Osteoblast (primary cell): ENCODE results near the gene MEP1A. TPM values are rescaled to one million over a fixed set of nuclear protein-coding genes. Genes with fewer than 3 reads are reported as not detected.
A peak's percentile ranks its signal among the peaks of the same experiment; 100 is the strongest.
"Not testable (repeated sequence)": the region's sequence is repeated elsewhere in the genome, so short reads cannot be mapped to it uniquely, and the experiment has no call there.

Source experiments
- DNase-seq: peaks from one replicate; pipeline ENCODE4 v3.0.0; 2011; ENCODE audit warnings: low spot score, mixed read lengths; ENCODE audit not compliant: insufficient read length; ENCODE audit errors: missing footprints
- H2AFZ ChIP-seq: 2 replicates; pipeline ENCODE4 v1.6.0; 2011; ENCODE audit warnings: mild to moderate bottlenecking, low read length
- H3K27ac ChIP-seq: 2 replicates; pipeline ENCODE4 v1.5.1; 2011; ENCODE audit warnings: mild to moderate bottlenecking, low read depth, low read length, moderate library complexity
- H3K27me3 ChIP-seq: 2 replicates; pipeline ENCODE4 v1.6.0; 2012; ENCODE audit warnings: mild to moderate bottlenecking, control low read depth, inconsistent platforms, low read length, moderate library complexity; ENCODE audit not compliant: insufficient read depth
- H3K36me3 ChIP-seq: 2 replicates; pipeline ENCODE4 v1.5.1; 2011; ENCODE audit warnings: mild to moderate bottlenecking, low read length, control low read depth, moderate library complexity; ENCODE audit not compliant: insufficient read depth
- H3K4me1 ChIP-seq: 2 replicates; pipeline ENCODE4 v1.5.1; 2011; ENCODE audit warnings: mild to moderate bottlenecking, low read length, control low read depth, moderate library complexity; ENCODE audit not compliant: insufficient read depth
- H3K4me2 ChIP-seq: 2 replicates; pipeline ENCODE4 v1.6.0; 2011; ENCODE audit warnings: mild to moderate bottlenecking, low read length; ENCODE audit not compliant: insufficient read depth
- H3K4me3 ChIP-seq: fragments of 200-600 bp; sonication (generic); 3 replicates; pipeline ENCODE4 v1.5.1; 2012; ENCODE audit warnings: mild to moderate bottlenecking, low read length, inconsistent platforms; ENCODE audit not compliant: insufficient read depth
- H3K79me2 ChIP-seq: 2 replicates; pipeline ENCODE4 v1.6.0; 2012; ENCODE audit warnings: mild to moderate bottlenecking, low read length, control low read depth, inconsistent platforms; ENCODE audit not compliant: insufficient read depth
- H3K9me3 ChIP-seq: 2 replicates; pipeline ENCODE4 v1.5.1; 2011; ENCODE audit warnings: low read depth, low read length, control low read depth
- H4K20me1 ChIP-seq: 2 replicates; pipeline ENCODE4 v1.6.0; 2012; ENCODE audit warnings: mild to moderate bottlenecking, low read length, control low read depth; ENCODE audit not compliant: insufficient read depth
- total RNA-seq: library from RNA; depleted of rRNA; stranded (reverse); fragments of >200 nt; gene quantifications from 2 replicates; pipeline ENCODE4 v1.2.3, GENCODE V29; 2012
- TF ChIP-seq, protein P1 (sequence below): IDR thresholded peaks from 2 replicates; pipeline ENCODE4 v1.5.1; 2011; ENCODE audit warnings: mild to moderate bottlenecking, low read depth, low read length, moderate library complexity; ENCODE audit errors: extremely low read depth

Gene MEP1A
- total RNA-seq, 1 donor = not detected

- no peaks in the 10 kb centered on the region for H3K27me3 ChIP-seq
- H3K36me3 ChIP-seq = no peaks in the 10 kb centered on the region
- TF ChIP-seq, protein P1, sequence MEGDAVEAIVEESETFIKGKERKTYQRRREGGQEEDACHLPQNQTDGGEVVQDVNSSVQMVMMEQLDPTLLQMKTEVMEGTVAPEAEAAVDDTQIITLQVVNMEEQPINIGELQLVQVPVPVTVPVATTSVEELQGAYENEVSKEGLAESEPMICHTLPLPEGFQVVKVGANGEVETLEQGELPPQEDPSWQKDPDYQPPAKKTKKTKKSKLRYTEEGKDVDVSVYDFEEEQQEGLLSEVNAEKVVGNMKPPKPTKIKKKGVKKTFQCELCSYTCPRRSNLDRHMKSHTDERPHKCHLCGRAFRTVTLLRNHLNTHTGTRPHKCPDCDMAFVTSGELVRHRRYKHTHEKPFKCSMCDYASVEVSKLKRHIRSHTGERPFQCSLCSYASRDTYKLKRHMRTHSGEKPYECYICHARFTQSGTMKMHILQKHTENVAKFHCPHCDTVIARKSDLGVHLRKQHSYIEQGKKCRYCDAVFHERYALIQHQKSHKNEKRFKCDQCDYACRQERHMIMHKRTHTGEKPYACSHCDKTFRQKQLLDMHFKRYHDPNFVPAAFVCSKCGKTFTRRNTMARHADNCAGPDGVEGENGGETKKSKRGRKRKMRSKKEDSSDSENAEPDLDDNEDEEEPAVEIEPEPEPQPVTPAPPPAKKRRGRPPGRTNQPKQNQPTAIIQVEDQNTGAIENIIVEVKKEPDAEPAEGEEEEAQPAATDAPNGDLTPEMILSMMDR = no peak
- H2AFZ ChIP-seq = no peak overlapping the region
- H3K27ac ChIP-seq = no peak overlapping the region
- peak; percentile 14 for DNase-seq
- no peaks in the 10 kb centered on the region for H4K20me1 ChIP-seq
- no peaks in the 10 kb centered on the region for H3K79me2 ChIP-seq
- no peak overlapping the region for H3K4me2 ChIP-seq
- no peak overlapping the region for H3K4me3 ChIP-seq
- no peaks in the 10 kb centered on the region for H3K9me3 ChIP-seq
- H3K4me1 ChIP-seq = no peaks in the 10 kb centered on the region
Observed at GRCh38 chr6:46772016-46772415, 21.2 kb upstream of the MEP1A start.

DNA sequence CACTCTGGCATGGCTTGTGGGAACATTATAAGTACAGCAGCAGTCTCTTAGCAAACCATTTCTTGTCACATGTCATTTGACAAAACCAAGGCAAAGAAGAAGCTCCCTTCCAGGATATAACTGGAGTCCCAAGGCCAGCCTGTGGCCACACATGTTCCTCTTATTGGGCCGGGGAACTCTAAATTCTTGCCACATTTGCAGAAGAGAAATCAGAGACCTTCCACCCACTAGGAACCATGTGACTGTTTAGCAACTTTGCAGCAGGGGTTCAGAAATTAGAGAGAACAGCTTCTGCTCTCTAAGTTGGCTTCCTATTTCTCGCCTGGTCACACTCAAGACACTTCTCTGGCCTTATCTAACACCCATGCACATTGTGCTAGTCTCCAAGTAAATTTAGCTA, 20.4 kb upstream of the MEP1A start:
- no peaks in the 10 kb centered on the region for H3K79me2 ChIP-seq
- H3K27ac ChIP-seq = no peak overlapping the region
- no peak overlapping the region for H2AFZ ChIP-seq
- H3K4me2 ChIP-seq = no peak overlapping the region
- H3K4me1 ChIP-seq = no peaks in the 10 kb centered on the region
- no peaks in the 10 kb centered on the region for H4K20me1 ChIP-seq
- no peak for DNase-seq
- no peak overlapping the region for H3K4me3 ChIP-seq
- H3K36me3 ChIP-seq = no peaks in the 10 kb centered on the region
- TF ChIP-seq, protein P1 = no peak
- H3K9me3 ChIP-seq = no peaks in the 10 kb centered on the region
- no peaks in the 10 kb centered on the region for H3K27me3 ChIP-seq

GRCh38 chr6:46773201-46773855, 19.9 kb upstream of the MEP1A start:
- Histone ChIP-seq H3K4me1 (no peaks in the 10 kb centered on the region), H3K4me2 (no peak overlapping the region), H3K36me3 (no peaks in the 10 kb centered on the region), H3K4me3 (no peak overlapping the region), H4K20me1 (no peaks in the 10 kb centered on the region), H3K79me2 (no peaks in the 10 kb centered on the region), H3K27ac (no peak overlapping the region), H3K9me3 (no peaks in the 10 kb centered on the region), H3K27me3 (no peaks in the 10 kb centered on the region), H2AFZ (no peak overlapping the region)
- TF ChIP-seq, protein P1 = no peak
- no peak for DNase-seq

- H3K4me3 ChIP-seq, H3K36me3 ChIP-seq, H4K20me1 ChIP-seq, DNase-seq, H3K79me2 ChIP-seq, H3K27me3 ChIP-seq, H3K9me3 ChIP-seq, H3K4me2 ChIP-seq, H3K4me1 ChIP-seq, H2AFZ ChIP-seq, H3K27ac ChIP-seq: not testable (repeated sequence)
Observed at GRCh38 chr6:46774736-46775135, 18.5 kb upstream of the MEP1A start.
